ENCODE results near the gene TSGA10IP.

TSGA10IP gene

GRCh38 chr11:65962141-65962564, 16.9 kb downstream of the TSGA10IP start:
- H3K9me3 ChIP-seq (ENCODE audit: control insufficient read depth, insufficient read depth, low read length): no peaks in the 10 kb centered on the region
- peaks cover 38% of the 10 kb centered on the region for H3K79me2 ChIP-seq (ENCODE audit: control insufficient read depth, low read length)
- H3K4me3 ChIP-seq (ENCODE audit: low read length): peak overlapping the region; percentile 99
- no peaks in the 10 kb centered on the region for H3K9me2 ChIP-seq (replicated peaks; ENCODE audit: control insufficient read depth, low read length)
- H3K36me3 ChIP-seq (ENCODE audit: control insufficient read depth, low read length): peaks cover 43% of the 10 kb centered on the region
- peaks cover 18% of the 10 kb centered on the region for H3K4me1 ChIP-seq (ENCODE audit: control insufficient read depth, low read length)
- peaks cover 12% of the 10 kb centered on the region; the same call in 1 of the 2 replicates for H4K20me1 ChIP-seq (ENCODE audit: control insufficient read depth, insufficient read depth, low read depth, low read length)
- H3F3A ChIP-seq (ENCODE audit: control insufficient read depth, insufficient read depth): no peaks in the 10 kb centered on the region
- H3K4me2 ChIP-seq (ENCODE audit: low read length): peak overlapping the region; percentile 91
- H3K27me3 ChIP-seq (ENCODE audit: control insufficient read depth, low read length): no peaks in the 10 kb centered on the region
- no peak overlapping the region for H3K27ac ChIP-seq (ENCODE audit: low read depth, low read length)
- TF ChIP-seq EZH2phosphoT487 (IDR thresholded peaks at IDR 0.05; ENCODE audit: borderline replicate concordance, low read length): no peak
- TF ChIP-seq CTCF (IDR thresholded peaks at IDR 0.05; ENCODE audit: low read depth, low read length, poor library complexity, severe bottlenecking): no peak

- H3K4me1 ChIP-seq (ENCODE audit: control insufficient read depth, low read length): peaks cover 14% of the 10 kb centered on the region
- no peak overlapping the region for H3K4me3 ChIP-seq (ENCODE audit: low read length)
- TF ChIP-seq EZH2phosphoT487 (IDR thresholded peaks at IDR 0.05; ENCODE audit: borderline replicate concordance, low read length): no peak
- no peak for TF ChIP-seq CTCF (IDR thresholded peaks at IDR 0.05; ENCODE audit: low read depth, low read length, poor library complexity, severe bottlenecking)
- H4K20me1 ChIP-seq (ENCODE audit: control insufficient read depth, insufficient read depth, low read depth, low read length): peaks cover 12% of the 10 kb centered on the region; the same call in 1 of the 2 replicates
- H3K4me2 ChIP-seq (ENCODE audit: low read length): no peak overlapping the region
- H3K27me3 ChIP-seq (ENCODE audit: control insufficient read depth, low read length): no peaks in the 10 kb centered on the region
- H3K9me2 ChIP-seq (replicated peaks; ENCODE audit: control insufficient read depth, low read length): no peaks in the 10 kb centered on the region
- H3K9me3 ChIP-seq (ENCODE audit: control insufficient read depth, insufficient read depth, low read length): no peaks in the 10 kb centered on the region
- H3K79me2 ChIP-seq (ENCODE audit: control insufficient read depth, low read length): peaks cover 38% of the 10 kb centered on the region
- H3K27ac ChIP-seq (ENCODE audit: low read depth, low read length): no peak overlapping the region
- H3F3A ChIP-seq (ENCODE audit: control insufficient read depth, insufficient read depth): no peaks in the 10 kb centered on the region
- peaks cover 68% of the 10 kb centered on the region for H3K36me3 ChIP-seq (ENCODE audit: control insufficient read depth, low read length)
These were observed 19.6 kb downstream of the TSGA10IP start for GRCh38 chr11:65964906-65965305.

- Histone ChIP-seq H3K4me2 (ENCODE audit: low read length) (no peak overlapping the region), H3K9me2 (replicated peaks; ENCODE audit: control insufficient read depth, low read length) (no peaks in the 10 kb centered on the region), H3K36me3 (ENCODE audit: control insufficient read depth, low read length) (peaks cover 70% of the 10 kb centered on the region), H4K20me1 (ENCODE audit: control insufficient read depth, insufficient read depth, low read depth, low read length) (peaks cover 12% of the 10 kb centered on the region; the same call in 1 of the 2 replicates), H3K79me2 (ENCODE audit: control insufficient read depth, low read length) (peaks cover 35% of the 10 kb centered on the region), H3K9me3 (ENCODE audit: control insufficient read depth, insufficient read depth, low read length) (no peaks in the 10 kb centered on the region), H3K27me3 (ENCODE audit: control insufficient read depth, low read length) (no peaks in the 10 kb centered on the region), H3F3A (ENCODE audit: control insufficient read depth, insufficient read depth) (no peaks in the 10 kb centered on the region), H3K27ac (ENCODE audit: low read depth, low read length) (no peak overlapping the region), H3K4me3 (ENCODE audit: low read length) (no peak overlapping the region), H3K4me1 (ENCODE audit: control insufficient read depth, low read length) (peaks cover 11% of the 10 kb centered on the region)
- TF ChIP-seq EZH2phosphoT487 (IDR thresholded peaks at IDR 0.05; ENCODE audit: borderline replicate concordance, low read length) (no peak), CTCF (IDR thresholded peaks at IDR 0.05; ENCODE audit: low read depth, low read length, poor library complexity, severe bottlenecking) (no peak)
These were observed 20.9 kb downstream of the TSGA10IP start for GRCh38 chr11:65965986-65966762.
